H1 (cell line): ENCODE results near the gene GFPT1. TPM values are rescaled to one million over a fixed set of nuclear protein-coding genes. Genes with fewer than 3 reads are reported as not detected.
A peak's percentile ranks its signal among the peaks of the same experiment; 100 is the strongest.

ENCODE experiments used
- CTCF ChIA-PET: fragments of 300-600 bp; sonication (Branson Sonifier 250); formaldehyde crosslinking; loops from one replicate; lab custom pipeline; 2021; ENCODE audit not compliant: partially characterized antibody; lab: Charles Lee
- POLR2A ChIA-PET: fragments of 300-600 bp; sonication (Branson Sonifier 250); formaldehyde crosslinking; loops from one replicate; lab custom pipeline; 2021; ENCODE audit warnings: inconsistent platforms; ENCODE audit not compliant: partially characterized antibody; lab: Charles Lee
- DNase-seq, 2 experiments: peaks; one replicate each; pipeline versions ENCODE4 v3.0.0 to v3.0.0-alpha.2; 2010 to 2022; ENCODE audit warnings: low spot score in 2 of 2, low read depth in 1 of 2, mixed read lengths in 1 of 2
- FAIRE-seq: peaks from 2 replicates; lab custom pipeline; 2011; peaks lifted over from hg19 to GRCh38; lab: Jason Lieb, UNC
- H2AFZ ChIP-seq: 2 replicates; pipeline ENCODE4 v1.8.1; 2012; ENCODE audit warnings: low read length, inconsistent platforms
- H2AK5ac ChIP-seq: 2 replicates; pipeline ENCODE4 v1.6.1; 2013; ENCODE audit warnings: low read depth, low read length
- H2BK120ac ChIP-seq: replicated peaks from 2 replicates; pipeline ENCODE3; 2013; ENCODE audit warnings: low read depth, low read length, inconsistent platforms
- H2BK12ac ChIP-seq: 2 replicates; pipeline ENCODE4 v1.6.1; 2013; ENCODE audit warnings: low read depth, low read length
- H2BK15ac ChIP-seq: 2 replicates; pipeline ENCODE4 v1.6.1; 2013; ENCODE audit warnings: low read length
- H2BK20ac ChIP-seq: 2 replicates; pipeline ENCODE4 v1.6.1; 2013; ENCODE audit warnings: low read length
- H2BK5ac ChIP-seq: 2 replicates; pipeline ENCODE4 v1.6.1; 2013; ENCODE audit warnings: low read depth, low read length
- H3K14ac ChIP-seq: 2 replicates; pipeline ENCODE4 v1.6.1; 2013; ENCODE audit warnings: inconsistent platforms; ENCODE audit not compliant: insufficient read length
- H3K18ac ChIP-seq: 2 replicates; pipeline ENCODE4 v1.6.1; 2013; ENCODE audit warnings: low read length; ENCODE audit errors: extremely low read depth
- H3K23ac ChIP-seq: 2 replicates; pipeline ENCODE4 v1.6.1; 2013; ENCODE audit warnings: inconsistent platforms; ENCODE audit not compliant: insufficient read length
- H3K23me2 ChIP-seq: 2 replicates; pipeline ENCODE4 v1.6.1; 2013; ENCODE audit warnings: low read depth, low read length
- H3K27ac ChIP-seq: 2 replicates; pipeline ENCODE4 v1.6.1; 2011; ENCODE audit warnings: low read depth, low read length, inconsistent platforms
- H3K27me3 ChIP-seq, 4 experiments: replicated peaks in 1 of 4; 1 replicate in 1 of 4; 2 replicates in 3 of 4; pipeline versions ENCODE4 v1.6.1 to v1.8.1; 2011 to 2013; ENCODE audit warnings: low read length in 3 of 4, mild to moderate bottlenecking in 3 of 4, inconsistent platforms in 2 of 4, mixed read lengths in 2 of 4, moderate library complexity in 1 of 4; ENCODE audit not compliant: control insufficient read depth in 3 of 4, insufficient read depth in 3 of 4; ENCODE audit errors: extremely low read depth in 1 of 4
- H3K36me3 ChIP-seq, 4 experiments: 2 replicates each; pipeline versions ENCODE4 v1.6.1 to v1.8.1; 2011 to 2013; ENCODE audit warnings: mild to moderate bottlenecking in 4 of 4, low read length in 3 of 4, moderate library complexity in 2 of 4, control low read depth in 1 of 4, inconsistent platforms in 1 of 4; ENCODE audit not compliant: insufficient read depth in 4 of 4, control insufficient read depth in 2 of 4
- H3K4ac ChIP-seq: replicated peaks from 2 replicates; pipeline ENCODE3; 2013; ENCODE audit warnings: low read length, low read depth, mixed read lengths, inconsistent platforms; ENCODE audit not compliant: insufficient read length
- H3K4me1 ChIP-seq, 4 experiments: replicated peaks in 1 of 4; 1 replicate in 1 of 4; 2 replicates in 3 of 4; pipeline versions ENCODE4 v1.6.1 to v1.8.1; 2011 to 2013; ENCODE audit warnings: low read length in 3 of 4, inconsistent platforms in 2 of 4, mixed read lengths in 1 of 4; ENCODE audit not compliant: insufficient read depth in 4 of 4, control insufficient read depth in 3 of 4
- H3K4me2 ChIP-seq, 2 experiments: 2 replicates each; pipeline versions ENCODE4 v1.6.1 to v1.8.1; 2011 to 2013; ENCODE audit warnings: low read depth in 2 of 2, low read length in 2 of 2, control low read depth in 1 of 2, inconsistent platforms in 1 of 2, mild to moderate bottlenecking in 1 of 2; ENCODE audit not compliant: insufficient read depth in 1 of 2
- H3K4me3 ChIP-seq, 4 experiments: fragments of 200-600, 300-600 bp in 1 of 4; sonication (generic), shearing (Covaris generic), sonication (Bioruptor Twin) in 1 of 4; 2 replicates each; pipeline versions ENCODE4 v1.5.1 to v1.8.1; 2011 to 2016; ENCODE audit warnings: low read length in 4 of 4, low read depth in 3 of 4, control low read depth in 2 of 4, inconsistent platforms in 2 of 4, mild to moderate bottlenecking in 2 of 4, mixed read lengths in 1 of 4, moderate library complexity in 1 of 4; ENCODE audit not compliant: insufficient read depth in 2 of 4; ENCODE audit errors: extremely low read depth in 1 of 4
- H3K56ac ChIP-seq: replicated peaks from 2 replicates; pipeline ENCODE3; 2013; ENCODE audit warnings: low read depth, mild to moderate bottlenecking, mixed read lengths, low read length, inconsistent platforms; ENCODE audit not compliant: insufficient read length
- H3K79me1 ChIP-seq: 2 replicates; pipeline ENCODE4 v1.6.1; 2013; ENCODE audit warnings: low read depth, low read length, control low read depth
- H3K79me2 ChIP-seq, 2 experiments: 2 replicates each; pipeline versions ENCODE4 v1.6.1 to v1.8.1; 2012 to 2013; ENCODE audit warnings: low read length in 2 of 2, mild to moderate bottlenecking in 2 of 2, inconsistent platforms in 1 of 2; ENCODE audit not compliant: insufficient read depth in 2 of 2, control insufficient read depth in 1 of 2
- H3K9ac ChIP-seq, 4 experiments: replicated peaks in 1 of 4; 1 replicate in 1 of 4; 2 replicates in 3 of 4; pipeline versions ENCODE4 v1.6.1 to v1.8.1; 2011 to 2013; ENCODE audit warnings: low read depth in 3 of 4, low read length in 3 of 4, control low read depth in 2 of 4, mild to moderate bottlenecking in 2 of 4, moderate library complexity in 2 of 4, inconsistent platforms in 1 of 4; ENCODE audit errors: extremely low read depth in 1 of 4
- H3K9me3 ChIP-seq, 2 experiments: 2 replicates each; pipeline versions ENCODE4 v1.6.1 to v1.8.1; 2012 to 2013; ENCODE audit warnings: mild to moderate bottlenecking in 2 of 2, moderate library complexity in 2 of 2, control low read depth in 1 of 2, inconsistent platforms in 1 of 2, low read depth in 1 of 2, low read length in 1 of 2, mixed read lengths in 1 of 2; ENCODE audit not compliant: insufficient read depth in 2 of 2
- H4K20me1 ChIP-seq, 2 experiments: replicated peaks in 1 of 2; 2 replicates each; pipeline versions ENCODE3 to v1.8.1; 2011 to 2013; ENCODE audit warnings: inconsistent platforms in 2 of 2, low read length in 2 of 2, mild to moderate bottlenecking in 1 of 2; ENCODE audit not compliant: insufficient read depth in 2 of 2, control insufficient read depth in 1 of 2
- H4K5ac ChIP-seq: 2 replicates; pipeline ENCODE4 v1.6.1; 2013; ENCODE audit warnings: low read length, low read depth, mixed read lengths, inconsistent platforms; ENCODE audit not compliant: insufficient read length
- H4K8ac ChIP-seq: 2 replicates; pipeline ENCODE4 v1.8.0; 2013; ENCODE audit warnings: mild to moderate bottlenecking, moderate library complexity, low read length, inconsistent platforms; ENCODE audit not compliant: insufficient read depth; ENCODE audit errors: extremely low read depth
- H4K91ac ChIP-seq: replicated peaks from 2 replicates; pipeline ENCODE3; 2013; ENCODE audit warnings: low read length, mixed read lengths, inconsistent platforms; ENCODE audit not compliant: insufficient read length
- BACH1 ChIP-seq: IDR thresholded peaks from 2 replicates; pipeline ENCODE4 v1.6.1; 2012; ENCODE audit warnings: low read length, improper control_type of control experiment
- TAF1 ChIP-seq: IDR thresholded peaks from 2 replicates; pipeline ENCODE4 v1.6.1; 2011; ENCODE audit warnings: mild to moderate bottlenecking, low read depth, low read length
- WGBS, 2 experiments: shearing (Covaris generic) in 1 of 2; methylation state at CpG; one replicate each; pipeline versions ENCODE4 v1.1.6 to v1.1.7; 2013 to 2015; ENCODE audit warnings: low lambda C conversion rate in 2 of 2, mixed read lengths in 2 of 2, inconsistent platforms in 1 of 2, low coverage in 1 of 2, missing lambda C conversion rate in 1 of 2; ENCODE audit not compliant: insufficient replicate concordance in 2 of 2, insufficient coverage in 1 of 2, insufficient read length in 1 of 2; ENCODE audit errors: extremely low coverage in 1 of 2, missing lambda C conversion rate in 1 of 2; 5-methylcytosine and 5-hydroxymethylcytosine counted together
- polyA plus RNA-seq, 7 experiments: library from polyadenylated mRNA; depleted of rRNA in 3 of 7; stranded (reverse) in 5 of 7; unstranded in 2 of 7; fragments of >200 nt in 5 of 7; fragments of 200-250 nt in 2 of 7; gene quantifications; 1 replicate in 5 of 7; 2 replicates in 1 of 7; 4 replicates in 1 of 7; pipeline versions ENCODE4 v1.2.1 to v1.2.3, GENCODE V29; 2011 to 2013; ENCODE audit warnings: missing spikeins in 2 of 7, mixed read lengths in 2 of 7
- total RNA-seq: library from RNA; stranded (reverse); fragmentation: NEBNext Ultra II Directional; extraction: Animal tissue kit (Norgen Biotek cat#: 25700); gene quantifications from 2 replicates; pipeline ENCODE4 v1.2.1, GENCODE V29; 2021

Gene GFPT1
- total and polyA plus RNA-seq, 2 of the 8 experiments (the other 6 are each of a cell fraction or from before 2014, with no cell fraction given), result 13.3 to 76.2 TPM

DNA sequence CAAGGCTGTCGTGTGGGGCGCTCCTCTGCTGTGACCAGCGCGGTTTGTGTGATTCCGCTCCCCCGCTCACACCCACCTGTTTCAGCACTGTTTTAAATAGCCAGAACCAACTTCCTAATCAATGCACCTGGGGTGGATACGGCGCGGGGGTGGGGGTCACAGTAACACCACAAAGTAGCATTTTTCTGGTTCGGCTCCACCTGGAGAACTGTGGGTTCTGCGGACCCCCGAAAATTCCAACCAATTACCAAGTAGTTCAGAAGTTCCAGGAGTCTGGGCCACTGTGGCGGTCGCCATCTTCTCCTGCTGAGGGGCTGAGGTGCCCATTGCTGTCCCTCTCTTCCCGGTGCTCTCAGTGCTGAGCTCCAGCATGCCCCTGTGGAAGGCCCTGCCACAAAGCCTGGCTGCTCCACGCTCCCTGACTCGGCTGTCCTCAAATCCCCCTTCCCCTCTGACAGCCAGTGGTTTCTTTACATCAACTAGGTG, 79.4 kb downstream of the GFPT1 start:
- Histone ChIP-seq H4K8ac (no peak overlapping the region; the same call in 1 of the 2 replicates), H3K18ac (no peak overlapping the region; the same call in 1 of the 2 replicates), H3K4me2 (peak overlapping the region; percentile 7 to 99; a peak in 3 of 4 replicates), H4K91ac (no peak overlapping the region), H3K23me2 (peaks cover 13% of the 10 kb centered on the region; the same call in 1 of the 2 replicates), H2BK20ac (no peak overlapping the region), H3K79me1 (no peaks in the 10 kb centered on the region), H4K5ac (no peak overlapping the region), H3K27ac (no peak overlapping the region), H2BK120ac (no peak overlapping the region), H3K9ac (no peak overlapping the region), H3K4ac (no peak overlapping the region), H3K79me2 (no peaks in the 10 kb centered on the region), H3K4me3 (peak overlapping the region in 3 of 4 experiments; percentile 72 to 79 (median 76); a peak in 6 of 8 replicates), H2BK12ac (no peak overlapping the region), H4K20me1 (no peaks in the 10 kb centered on the region), H3K56ac (no peak overlapping the region), H3K27me3 (peaks cover 0 to 22% (median 13%) of the 10 kb centered on the region in 4 experiments; a peak in 6 of 7 replicates), H2BK5ac (no peak overlapping the region), H3K23ac (no peak overlapping the region), H2AFZ (no peak overlapping the region), H3K36me3 (no peaks in the 10 kb centered on the region), H3K14ac (no peak overlapping the region), H2BK15ac (no peak overlapping the region), H3K4me1 (peaks cover 0 to 16% (median 9%) of the 10 kb centered on the region in 4 experiments; a peak in 6 of 7 replicates), H3K9me3 (no peaks in the 10 kb centered on the region; a peak in 1 of 4 replicates), H2AK5ac (no peak overlapping the region)
- TF ChIP-seq TAF1, result no peak
- peak; percentile 58; the same call in 1 of the 2 replicates for TF ChIP-seq BACH1
- ChIA-PET CTCF (interaction anchor here (0.6 to 5.6 kb wide), 38 partner anchors 9 to 664 kb away, joined by 3 to 37 read pairs (median 5); no protein-coding TSS in a partner anchor), POLR2A (interaction anchor here (0.5 to 2.1 kb wide), 5 partner anchors 9 to 468 kb away, joined by 3 to 4 read pairs (median 3); no protein-coding TSS in a partner anchor)
- WGBS, 2 experiments, result 43% methylated on average over 17 of the region's 17 CpGs; no CpG with 5 or more reads in 1 of the 2 experiments
- DNase-seq (no peak), FAIRE-seq (no peak)
